HepG2 (cell line): ENCODE data around the gene IL27RA. TPM values are rescaled to one million over a fixed set of nuclear protein-coding genes. Genes with fewer than 3 reads are reported as not detected.

Experiments used
- ATAC-seq: fragments of 200-7000 bp; cut with Tn5 transposase; 3 replicates; pipeline ENCODE4 v1.9.1; 2020; ENCODE audit warnings: mild to moderate bottlenecking, moderate library complexity
- BruUV-seq: library from RNA; stranded (reverse); fragments of 400-500 nt; replicated peaks from 2 replicates; lab custom pipeline; 2021; lab: Mats Ljungman, UMichigan
- CTCF ChIA-PET: fragments of 300-600 bp; formaldehyde crosslinking; extraction: SDS; loops from one replicate; lab custom pipeline; 2021; ENCODE audit warnings: low total read pairs, inconsistent platforms, low intra/inter-chr PET ratio; lab: Yijun Ruan, JAX
- POLR2A ChIA-PET: fragments of 350-600 bp; sonication (Branson Sonifier 250); formaldehyde crosslinking; loops from one replicate; lab custom pipeline; 2020; ENCODE audit warnings: antibody characterized with exemption, inconsistent platforms; lab: Yijun Ruan, JAX
- DNase-seq: peaks from one replicate; pipeline ENCODE4 v3.0.0-alpha.2; 2015; ENCODE audit warnings: low spot score
- FAIRE-seq: peaks from 3 replicates; lab custom pipeline; 2011; peaks lifted over from hg19 to GRCh38; lab: Jason Lieb, UNC
- H2AFZ ChIP-seq: one replicate; pipeline ENCODE4 v1.6.1; 2011; ENCODE audit warnings: low read length, inconsistent platforms
- H3K27ac ChIP-seq: fragments of 300-600 bp; 3 replicates; pipeline ENCODE4 v1.8.0; 2011; ENCODE audit warnings: mixed run types, mild to moderate bottlenecking, mixed read lengths, low read length, inconsistent platforms; ENCODE audit not compliant: insufficient read depth; ENCODE audit errors: extremely low read length
- H3K27me3 ChIP-seq, 2 experiments: fragments of 200-600 bp in 1 of 2; 2 replicates in 1 of 2; 3 replicates in 1 of 2; pipeline versions ENCODE4 v1.6.0 to v1.8.0; 2011; ENCODE audit warnings: low read length in 2 of 2, mild to moderate bottlenecking in 2 of 2, moderate library complexity in 2 of 2, inconsistent platforms in 1 of 2; ENCODE audit not compliant: insufficient read depth in 2 of 2, control insufficient read depth in 1 of 2
- H3K36me3 ChIP-seq, 2 experiments: fragments of 200-600 bp in 1 of 2; replicated peaks in 1 of 2; 2 replicates in 1 of 2; 3 replicates in 1 of 2; pipeline versions ENCODE4 v1.5.1 to v1.8.0; 2011; ENCODE audit warnings: low read length in 2 of 2, inconsistent platforms in 1 of 2; ENCODE audit not compliant: insufficient read depth in 2 of 2, control insufficient read depth in 1 of 2
- H3K4me1 ChIP-seq: 2 replicates; pipeline ENCODE4 v1.5.1; 2012; ENCODE audit warnings: low read length, inconsistent platforms; ENCODE audit not compliant: insufficient read depth
- H3K4me2 ChIP-seq: 2 replicates; pipeline ENCODE4 v1.6.0; 2011; ENCODE audit warnings: low read depth, low read length, inconsistent platforms
- H3K4me3 ChIP-seq, 3 experiments: fragments of 200-600 bp in 1 of 3; sonication (generic), shearing (Covaris generic) in 1 of 3; replicated peaks in 1 of 3; 2 replicates each; pipeline ENCODE4 v1.5.1; 2011 to 2016; ENCODE audit warnings: low read length in 3 of 3, inconsistent platforms in 2 of 3, low read depth in 2 of 3, mild to moderate bottlenecking in 2 of 3, control low read depth in 1 of 3, mixed read lengths in 1 of 3; ENCODE audit not compliant: insufficient read depth in 1 of 3
- H3K79me2 ChIP-seq: one replicate; pipeline ENCODE4 v1.6.1; 2011; ENCODE audit warnings: low read length, inconsistent platforms; ENCODE audit not compliant: insufficient read depth
- H3K9ac ChIP-seq: 2 replicates; pipeline ENCODE4 v1.6.0; 2011; ENCODE audit warnings: mild to moderate bottlenecking, low read depth, low read length, inconsistent platforms; ENCODE audit not compliant: insufficient read depth
- H3K9me3 ChIP-seq: 2 replicates; pipeline ENCODE4 v1.5.1; 2012; ENCODE audit warnings: mild to moderate bottlenecking, low read length
- H4K20me1 ChIP-seq: 2 replicates; pipeline ENCODE4 v1.6.0; 2011; ENCODE audit warnings: inconsistent platforms, mild to moderate bottlenecking, low read length, moderate library complexity; ENCODE audit not compliant: insufficient read depth
- EHMT2 ChIP-seq: fragments of 200-600 bp; sonication (generic); IDR thresholded peaks from 2 replicates; pipeline ENCODE4 v1.7.0; 2017; ENCODE audit warnings: antibody characterized with exemption, low read depth, low read length, borderline replicate concordance
- HNRNPH1 ChIP-seq: fragments of 200-400 bp; formaldehyde crosslinking; optimal IDR thresholded peaks from 2 replicates; pipeline ENCODE3; 2017; ENCODE audit warnings: mild to moderate bottlenecking, low read depth, low read length
- KDM5B ChIP-seq: sonication (generic); formaldehyde crosslinking; IDR thresholded peaks from 2 replicates; pipeline ENCODE4 v1.4.0; 2020; ENCODE audit warnings: missing genetic modification reagents, mild to moderate bottlenecking, borderline replicate concordance
- MAFG ChIP-seq: sonication (generic); formaldehyde crosslinking; IDR thresholded peaks from 2 replicates; pipeline ENCODE4 v1.5.1; 2020; ENCODE audit warnings: mild to moderate bottlenecking, missing genetic modification reagents
- MNT ChIP-seq: fragments of 450-650 bp; IDR thresholded peaks from 2 replicates; pipeline ENCODE4 v1.6.1; 2016
- SAFB2 ChIP-seq: sonication (generic); formaldehyde crosslinking; IDR thresholded peaks from 2 replicates; pipeline ENCODE4 v1.5.1; 2020; ENCODE audit warnings: missing genetic modification reagents, low read depth, mild to moderate bottlenecking, borderline replicate concordance
- SIX1 ChIP-seq: sonication (generic); formaldehyde crosslinking; IDR thresholded peaks from 2 replicates; pipeline ENCODE4 v1.4.0; 2020; ENCODE audit warnings: missing genetic modification reagents, borderline replicate concordance
- SMC3 ChIP-seq: IDR thresholded peaks from 2 replicates; pipeline ENCODE4 v1.6.1; 2011; ENCODE audit warnings: low read length, improper control_type of control experiment
- SNRNP70 ChIP-seq: fragments of 200-400 bp; formaldehyde crosslinking; IDR thresholded peaks from 2 replicates; pipeline ENCODE4 v1.6.1; 2017; ENCODE audit warnings: mild to moderate bottlenecking, low read depth, low read length, moderate library complexity
- TBP ChIP-seq: sonication (generic); formaldehyde crosslinking; IDR thresholded peaks from 2 replicates; pipeline ENCODE4 v1.5.0; 2020; ENCODE audit warnings: missing genetic modification reagents
- ZNF343 ChIP-seq: sonication (generic); formaldehyde crosslinking; IDR thresholded peaks from 2 replicates; pipeline ENCODE4 v1.4.0; 2020; ENCODE audit warnings: mild to moderate bottlenecking, missing genetic modification reagents
- ZNF362 ChIP-seq: sonication (generic); formaldehyde crosslinking; IDR thresholded peaks from 2 replicates; pipeline ENCODE4 v1.4.0; 2020; ENCODE audit warnings: missing genetic modification reagents, mild to moderate bottlenecking, borderline replicate concordance
- ZNF432 ChIP-seq: sonication (generic); formaldehyde crosslinking; IDR thresholded peaks from 2 replicates; pipeline ENCODE4 v1.5.0; 2020; ENCODE audit warnings: missing genetic modification reagents, mild to moderate bottlenecking, borderline replicate concordance
- ZNF512 ChIP-seq: sonication (generic); formaldehyde crosslinking; IDR thresholded peaks from 2 replicates; pipeline ENCODE4 v1.4.0; 2020; ENCODE audit warnings: mild to moderate bottlenecking, missing genetic modification reagents
- ZNF598 ChIP-seq: sonication (generic); formaldehyde crosslinking; IDR thresholded peaks from 2 replicates; pipeline ENCODE4 v1.5.1; 2020; ENCODE audit warnings: mild to moderate bottlenecking, missing genetic modification reagents, borderline replicate concordance
- ZSCAN9 ChIP-seq: IDR thresholded peaks from 2 replicates; pipeline ENCODE4 v1.6.1; 2016; ENCODE audit warnings: borderline replicate concordance
- WGBS: methylation state at CpG from one replicate; pipeline ENCODE4 v1.1.6; 2017; ENCODE audit warnings: low lambda C conversion rate; 5-methylcytosine and 5-hydroxymethylcytosine counted together
- in situ Hi-C: cut with HindIII; loops from 2 replicates; pipeline ENCODE4 v1.10.0; 2017; ENCODE audit warnings: low pct_unique_long_range_greater_than_20kb; ENCODE audit not compliant: extremely low pct_ligation_motif_present
- intact Hi-C: fragments of 100-400 bp; cut with micrococcal nuclease; formaldehyde crosslinking; loops from one replicate; pipeline ENCODE4 v1.10.0; 2022; ENCODE audit not compliant: unreplicated experiment
- polyA plus RNA-seq, 8 experiments: library from polyadenylated mRNA; depleted of rRNA in 3 of 8; stranded (reverse) in 7 of 8; unstranded in 1 of 8; fragments of >200 nt; fragmentation: Illumina TruSeq in 4 of 8; extraction: Trizol in 4 of 8; gene quantifications; 2 replicates each; pipeline versions ENCODE4 v1.2.1 to v1.2.3, GENCODE V29; 2011 to 2016; ENCODE audit warnings: low read depth in 4 of 8, missing spikeins in 1 of 8, mixed read lengths in 1 of 8; ENCODE audit not compliant: insufficient read depth in 1 of 8
- total RNA-seq, 5 experiments: library from RNA; depleted of rRNA; stranded (reverse); fragments of >200 nt; fragmentation: Illumina TruSeq; extraction: Trizol; gene quantifications; 2 replicates each; pipeline ENCODE4 v1.2.3, GENCODE V29; 2016; ENCODE audit warnings: low read depth in 1 of 5

IL27RA gene
- total and polyA plus RNA-seq, 2 of the 13 experiments (the other 11 are each of a cell fraction or from before 2014, with no cell fraction given): 3.5 to 8.1 TPM

GRCh38 chr19:14048443-14049153, 17.0 kb downstream of the IL27RA start (continued):
- TF ChIP-seq SIX1 (CRISPR knock-in tag): no peak
- no peak for TF ChIP-seq ZNF343 (CRISPR knock-in tag)
- TF ChIP-seq, all 625 proteins: peak for 6

- Histone ChIP-seq H3K9me3 (peaks cover 4% of the 10 kb centered on the region), H3K9ac (no peak overlapping the region), H3K36me3 (no peaks in the 10 kb centered on the region), H3K79me2 (no peaks in the 10 kb centered on the region), H3K4me1 (no peaks in the 10 kb centered on the region), H3K4me2 (no peak overlapping the region), H2AFZ (no peak overlapping the region)
- POLR2A ChIA-PET: interaction anchor here (1.6 kb wide), 1 partner anchor 9 kb away, joined by 3 read pairs; no protein-coding TSS in a partner anchor
- FAIRE-seq: no peak
- WGBS: 92% methylated on average over 3 of the region's 4 CpGs
- TF ChIP-seq HNRNPH1 (no peak), MAFG (CRISPR knock-in tag) (no peak), KDM5B (CRISPR knock-in tag) (no peak), MNT (no peak), ZSCAN9 (CRISPR knock-in tag) (no peak), ZNF598 (CRISPR knock-in tag) (no peak), ZNF512 (CRISPR knock-in tag) (no peak), EHMT2 (no peak), SMC3 (no peak), SNRNP70 (no peak), ZNF362 (no peak), TBP (CRISPR knock-in tag) (no peak), SAFB2 (CRISPR knock-in tag) (no peak), ZNF432 (CRISPR knock-in tag) (no peak)
- TF ChIP-seq, all 625 proteins: peak for 0
- in situ Hi-C loops: loop anchor here (25.0 kb wide), 1 partner anchor 288 kb away; the partner anchor contains the start of genes C19orf53 and MRI1
- Histone ChIP-seq H3K27ac (no peak overlapping the region), H4K20me1 (no peaks in the 10 kb centered on the region), H3K27me3 (no peaks in the 10 kb centered on the region), H3K4me3 (no peak overlapping the region)
- no TSS peak for BruUV-seq
- no peak for DNase-seq
- no peak for ATAC-seq
- intact Hi-C loops: no loop called here
- CTCF ChIA-PET: no interaction called here
Measured at GRCh38 chr19:14050512-14050911, 18.9 kb downstream of the IL27RA start.
